Prostate gland (tissue), 2 donors: ENCODE data around the gene ENPP7.

Experiments
- CTCF ChIP-seq, 4 experiments: fragments of 200-600 bp in 2 of 4; fragments of 450-650 bp in 2 of 4; sonication (generic) in 2 of 4; IDR thresholded peaks; 1 replicate in 3 of 4; 2 replicates in 1 of 4; pipeline ENCODE4 v1.5.1; 2016 to 2019; ENCODE audit warnings: antibody characterized with exemption in 4 of 4, mild to moderate bottlenecking in 2 of 4, moderate library complexity in 2 of 4
- POLR2A ChIP-seq: fragments of 450-650 bp; IDR thresholded peaks from one replicate; pipeline ENCODE4 v1.6.1; 2016; ENCODE audit warnings: antibody characterized with exemption, mild to moderate bottlenecking
- POLR2AphosphoS5 ChIP-seq: sonication (generic); formaldehyde crosslinking; IDR thresholded peaks from one replicate; pipeline ENCODE4 v1.6.1; 2017; ENCODE audit warnings: antibody characterized with exemption

- TF ChIP-seq CTCF (IDR thresholded peaks at IDR 0.05) (no peak), POLR2AphosphoS5 (no peak), POLR2A (no peak)
Observed at GRCh38 chr17:79685121-79685520, 45.6 kb upstream of the ENPP7 start.
